NCI-H187 treated with DMSO at 0.1 percent for 48 hours (cell line): ENCODE data around the gene TRIM56.
"Not testable (repeated sequence)": the region's sequence is repeated elsewhere in the genome, so short reads cannot be mapped to it uniquely, and the experiment has no call there.

Source experiments
- DNase-seq: peaks from one replicate; lab custom pipeline; 2025; lab: John Stamatoyannopoulos, UW

Gene TRIM56

GRCh38 chr7:101113140-101113539 is 27.9 kb downstream of the TRIM56 start:
- DNase-seq = not testable (repeated sequence)

DNA sequence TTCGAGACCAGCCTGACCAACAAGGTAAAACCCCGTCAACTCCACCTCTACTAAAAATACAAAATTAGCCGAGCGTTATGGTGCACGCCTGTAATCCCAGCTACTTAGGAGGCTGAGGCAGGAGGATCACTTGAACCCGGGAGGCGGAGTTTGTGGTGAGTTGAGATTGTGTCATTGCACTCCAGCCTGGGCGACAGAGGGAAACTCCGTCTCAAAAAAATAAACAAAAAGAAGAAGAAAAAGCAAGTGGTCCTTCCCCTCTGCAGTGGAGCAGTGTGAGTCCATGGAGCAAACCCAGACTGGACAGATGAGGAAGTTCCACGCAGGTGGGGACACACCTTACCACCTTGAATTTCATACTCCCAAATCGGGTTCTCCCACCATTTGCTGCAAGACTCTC is 28.6 kb downstream of the TRIM56 start:
- DNase-seq = no peak

GRCh38 chr7:101114492-101114891 is 29.2 kb downstream of the TRIM56 start:
- no peak for DNase-seq

GRCh38 chr7:101115215-101115614 is 29.9 kb downstream of the TRIM56 start:
- no peak for DNase-seq

DNA sequence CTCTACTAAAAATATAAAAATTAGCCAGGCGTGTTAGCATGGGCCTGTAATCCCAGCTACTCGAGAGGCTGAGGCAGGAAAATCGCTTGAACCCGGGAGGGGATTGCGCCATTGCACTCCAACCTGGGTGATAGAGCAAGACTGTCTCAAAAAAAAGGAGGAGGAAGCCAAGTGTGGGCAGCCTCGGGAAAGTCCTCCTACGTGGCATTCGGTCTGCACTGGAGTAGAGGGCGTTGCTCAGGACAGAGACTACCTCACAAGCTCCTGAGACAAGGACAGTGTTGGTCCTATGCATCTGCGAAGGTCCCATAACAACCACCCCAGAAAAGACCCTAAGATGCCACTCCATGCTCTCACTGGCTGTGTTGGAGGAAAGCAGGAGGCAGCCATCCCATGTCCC is 31.6 kb downstream of the TRIM56 start:
- DNase-seq = no peak

- DNase-seq = no peak
Observed at GRCh38 chr7:101118856-101119255, 33.6 kb downstream of the TRIM56 start.

- DNase-seq = no peak
Observed at GRCh38 chr7:101119876-101120275, 34.6 kb downstream of the TRIM56 start.

DNA sequence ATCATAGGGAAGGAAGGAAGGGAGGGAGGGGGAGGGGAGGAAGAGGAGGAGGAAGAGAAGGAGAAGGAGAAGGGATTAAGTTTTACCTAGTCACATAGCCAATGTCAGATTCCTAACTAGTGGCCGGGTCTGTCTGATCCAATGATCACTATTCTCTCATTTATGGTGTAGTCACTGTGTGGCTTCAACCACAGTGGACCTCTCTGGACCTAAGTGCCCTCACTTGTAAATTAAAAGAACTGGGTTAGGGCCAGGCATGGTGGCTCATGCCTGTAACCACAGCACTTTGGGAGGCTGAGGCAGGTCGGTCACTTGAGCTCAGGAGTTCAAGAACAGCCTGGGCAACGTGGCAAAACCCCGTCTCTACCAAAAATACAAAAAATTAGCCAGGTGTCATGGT is 35.0 kb downstream of the TRIM56 start:
- no peak for DNase-seq

GRCh38 chr7:101121631-101121990 is 36.3 kb downstream of the TRIM56 start:
- not testable (repeated sequence) for DNase-seq

DNA sequence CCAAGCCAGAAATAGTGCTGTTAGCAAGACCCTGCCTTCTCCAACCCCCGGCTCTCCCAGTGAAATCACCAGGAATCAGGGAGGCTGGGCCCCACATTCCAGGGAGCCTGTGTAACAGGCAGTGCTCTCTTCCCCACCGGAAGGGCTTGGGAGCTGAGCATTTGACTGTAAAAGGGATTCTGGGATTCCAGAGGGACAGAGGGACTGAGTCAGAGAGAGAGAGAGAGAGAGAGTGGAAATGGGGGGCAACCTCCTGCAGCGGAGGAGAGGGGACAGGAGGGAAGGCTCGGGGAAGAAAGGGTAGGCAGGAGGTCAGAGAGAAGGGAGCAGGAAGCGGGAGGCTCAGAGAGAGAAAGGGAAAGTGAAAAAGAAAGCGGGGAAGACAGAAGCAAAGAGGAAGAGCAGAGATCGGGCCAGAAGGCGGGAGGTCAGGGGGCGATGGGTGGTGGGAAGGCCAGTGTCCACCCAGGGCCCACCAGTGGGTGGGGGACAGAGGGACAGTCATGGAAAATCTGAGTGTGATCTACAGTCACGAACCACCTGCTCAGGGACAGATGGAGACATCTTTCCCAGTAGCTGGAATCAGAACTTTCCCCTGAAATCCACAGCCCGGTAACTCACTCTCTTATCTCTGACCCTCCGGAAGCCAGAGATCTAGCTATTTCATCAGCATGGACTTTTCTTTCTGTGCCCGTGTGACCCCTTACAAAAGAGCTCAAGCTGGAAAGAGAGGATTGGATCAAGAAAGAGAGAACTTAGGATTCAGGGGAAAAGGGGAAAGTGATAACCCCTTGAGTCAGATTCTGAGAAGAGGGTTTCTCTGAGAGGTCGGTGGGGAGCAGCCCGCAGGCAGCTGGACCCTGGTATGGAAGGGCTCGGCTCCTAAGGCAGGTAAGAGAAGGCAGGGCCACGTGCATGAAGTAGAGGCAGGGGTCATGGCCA is 37.0 kb downstream of the TRIM56 start:
- DNase-seq = no peak

GRCh38 chr7:101122933-101123702 is 37.8 kb downstream of the TRIM56 start:
- no peak for DNase-seq

DNA sequence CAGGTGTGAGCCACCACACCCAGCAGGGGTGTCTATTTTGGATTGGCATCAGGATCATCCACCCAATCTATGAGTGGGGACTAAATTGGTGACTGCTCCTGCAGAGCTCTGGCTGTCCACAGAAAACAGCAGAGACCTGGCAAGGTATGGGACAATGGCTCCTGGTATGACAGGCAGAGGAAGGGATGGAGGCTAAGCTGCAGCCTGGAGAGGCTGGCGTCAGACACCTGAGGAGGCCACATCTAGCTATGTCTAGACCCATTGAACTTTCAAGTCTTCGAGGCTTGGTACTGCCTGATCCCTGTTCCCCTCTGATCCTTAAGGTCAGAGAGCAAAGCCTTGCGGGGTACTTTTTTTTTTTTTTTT is 38.4 kb downstream of the TRIM56 start:
- no peak for DNase-seq

- no peak for DNase-seq
Observed at GRCh38 chr7:101124376-101125056, 39.2 kb downstream of the TRIM56 start.

DNA sequence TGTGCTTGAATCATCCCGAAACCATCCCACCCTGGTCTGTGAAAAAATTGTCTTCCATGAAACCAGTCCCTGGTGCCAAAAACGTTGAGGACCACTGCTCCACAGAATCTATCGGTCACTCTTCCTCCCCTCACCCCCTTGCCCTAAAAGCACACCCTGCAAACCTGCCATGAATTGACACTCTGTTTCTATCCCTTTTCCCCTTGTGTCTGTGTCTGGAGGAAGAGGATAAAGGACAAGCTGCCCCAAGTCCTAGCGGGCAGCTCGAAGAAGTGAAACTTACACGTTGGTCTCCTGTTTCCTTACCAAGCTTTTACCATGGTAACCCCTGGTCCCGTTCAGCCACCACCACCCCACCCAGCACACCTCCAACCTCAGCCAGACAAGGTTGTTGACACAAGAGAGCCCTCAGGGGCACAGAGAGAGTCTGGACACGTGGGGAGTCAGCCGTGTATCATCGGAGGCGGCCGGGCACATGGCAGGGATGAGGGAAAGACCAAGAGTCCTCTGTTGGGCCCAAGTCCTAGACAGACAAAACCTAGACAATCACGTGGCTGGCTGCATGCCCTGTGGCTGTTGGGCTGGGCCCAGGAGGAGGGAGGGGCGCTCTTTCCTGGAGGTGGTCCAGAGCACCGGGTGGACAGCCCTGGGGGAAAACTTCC is 40.8 kb downstream of the TRIM56 start:
- DNase-seq = no peak

DNA sequence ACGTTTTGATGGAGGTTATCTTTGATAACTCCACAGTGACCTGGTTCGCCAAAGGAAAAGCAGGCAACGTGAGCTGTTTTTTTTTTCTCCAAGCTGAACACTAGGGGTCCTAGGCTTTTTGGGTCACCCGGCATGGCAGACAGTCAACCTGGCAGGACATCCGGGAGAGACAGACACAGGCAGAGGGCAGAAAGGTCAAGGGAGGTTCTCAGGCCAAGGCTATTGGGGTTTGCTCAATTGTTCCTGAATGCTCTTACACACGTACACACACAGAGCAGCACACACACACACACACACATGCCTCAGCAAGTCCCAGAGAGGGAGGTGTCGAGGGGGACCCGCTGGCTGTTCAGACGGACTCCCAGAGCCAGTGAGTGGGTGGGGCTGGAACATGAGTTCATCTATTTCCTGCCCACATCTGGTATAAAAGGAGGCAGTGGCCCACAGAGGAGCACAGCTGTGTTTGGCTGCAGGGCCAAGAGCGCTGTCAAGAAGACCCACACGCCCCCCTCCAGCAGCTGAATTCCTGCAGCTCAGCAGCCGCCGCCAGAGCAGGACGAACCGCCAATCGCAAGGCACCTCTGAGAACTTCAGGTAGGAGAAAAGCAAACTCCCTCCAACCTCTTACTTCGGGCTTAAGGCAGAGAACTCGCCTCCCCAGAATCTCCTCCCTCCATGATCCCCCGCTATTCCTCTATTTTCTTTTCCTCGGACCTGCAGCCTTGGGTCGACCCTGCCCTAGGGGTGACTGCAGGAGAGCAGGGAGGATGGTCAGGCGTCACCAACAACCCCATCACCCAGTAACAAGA is 41.6 kb downstream of the TRIM56 start, which contains the start of gene SERPINE1:
TSS of gene SERPINE1 (plus strand) at position 454 of the 809 bp plus-strand sequence. CDS start 1,290 bp downstream, outside the sequence.
- no peak for DNase-seq

- no peak for DNase-seq
Observed at GRCh38 chr7:101127460-101128039, 42.3 kb downstream of the TRIM56 start.

DNA sequence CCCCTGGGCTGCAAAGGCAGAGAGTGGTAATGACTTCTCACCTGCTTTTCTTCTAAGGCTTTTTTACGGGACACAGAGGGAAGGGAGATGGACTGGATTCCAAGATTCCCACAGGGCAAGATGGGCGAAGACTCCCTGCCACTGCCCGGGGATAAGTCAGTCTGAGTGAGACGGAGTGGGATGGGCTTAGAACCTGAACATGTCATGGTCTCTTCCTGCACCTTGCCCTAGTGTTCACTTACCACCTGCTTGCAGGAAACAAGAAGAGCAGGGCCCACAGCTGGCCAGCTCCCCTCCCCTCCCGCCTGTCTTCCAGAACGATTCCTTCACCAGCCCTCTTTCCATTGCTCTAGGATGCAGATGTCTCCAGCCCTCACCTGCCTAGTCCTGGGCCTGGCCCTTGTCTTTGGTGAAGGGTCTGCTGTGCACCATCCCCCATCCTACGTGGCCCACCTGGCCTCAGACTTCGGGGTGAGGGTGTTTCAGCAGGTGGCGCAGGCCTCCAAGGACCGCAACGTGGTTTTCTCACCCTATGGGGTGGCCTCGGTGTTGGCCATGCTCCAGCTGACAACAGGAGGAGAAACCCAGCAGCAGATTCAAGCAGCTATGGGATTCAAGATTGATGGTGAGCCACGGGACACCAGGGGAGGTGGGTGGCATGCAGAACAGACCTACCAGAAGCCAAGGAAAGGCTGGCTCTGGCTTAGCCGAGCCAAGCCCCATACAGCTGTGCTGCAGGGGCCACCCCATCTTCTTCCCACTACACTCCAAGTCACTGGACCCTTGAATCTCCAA is 43.0 kb downstream of the TRIM56 start:
- DNase-seq = no peak

GRCh38 chr7:101129603-101130117 is 44.4 kb downstream of the TRIM56 start:
- DNase-seq = no peak
